HG03039 (cell line): ENCODE measurements around the gene ADISSP.

Experiments
- ATAC-seq: cut with Tn5 transposase; IDR thresholded peaks from one replicate; pipeline ENCODE4 v1.9.1; 2021; ENCODE audit warnings: mild to moderate bottlenecking, moderate library complexity; ENCODE audit not compliant: unreplicated experiment

ADISSP gene

GRCh38 chr20:3781153-3781910 is 13.8 kb upstream of the ADISSP start, which contains the start of gene SPEF1:
TSS of gene SPEF1 (minus strand) at chr20:3781448. CDS start at chr20:3781287, 161 bp downstream.
- no peak for ATAC-seq

GRCh38 chr20:3778976-3779375 is 11.4 kb upstream of the ADISSP start:
- no peak for ATAC-seq

GRCh38 chr20:3777716-3778629 is 10.4 kb upstream of the ADISSP start:
- no peak for ATAC-seq

GRCh38 chr20:3777381-3777715 is 9.8 kb upstream of the ADISSP start:
- ATAC-seq = no peak

GRCh38 chr20:3775457-3776108 is 8.0 kb upstream of the ADISSP start:
- ATAC-seq = no peak

- ATAC-seq = no peak
These were observed 4.1 kb upstream of the ADISSP start for GRCh38 chr20:3771552-3772058.

GRCh38 chr20:3768342-3769130 is 983 bp upstream of the ADISSP start:
- peak; percentile 26 for ATAC-seq

- ATAC-seq = no peak
These were observed 485 bp downstream of the ADISSP start for GRCh38 chr20:3767110-3767426.

- no peak for ATAC-seq
These were observed 987 bp downstream of the ADISSP start for GRCh38 chr20:3766422-3767109.

GRCh38 chr20:3765171-3765882 is 2.2 kb downstream of the ADISSP start:
- ATAC-seq = no peak

GRCh38 chr20:3764659-3765058 is 2.9 kb downstream of the ADISSP start:
- ATAC-seq = no peak

GRCh38 chr20:3763671-3764601 is 3.6 kb downstream of the ADISSP start:
- no peak for ATAC-seq

- no peak for ATAC-seq
These were observed 6.8 kb downstream of the ADISSP start for GRCh38 chr20:3760655-3761348.

- no peak for ATAC-seq
These were observed 7.7 kb downstream of the ADISSP start for GRCh38 chr20:3759884-3760283.

GRCh38 chr20:3759316-3759823 is 8.2 kb downstream of the ADISSP start:
- ATAC-seq = no peak

GRCh38 chr20:3758566-3758965 is 9.0 kb downstream of the ADISSP start:
- no peak for ATAC-seq

GRCh38 chr20:3757268-3757667 is 10.3 kb downstream of the ADISSP start:
- no peak for ATAC-seq
